Ovary (tissue), 9 donors: ENCODE results near the gene COX18. TPM values are rescaled to one million over a fixed set of nuclear protein-coding genes. Genes with fewer than 3 reads are reported as not detected.
A peak's percentile ranks its signal among the peaks of the same experiment; 100 is the strongest.

ENCODE experiments used
- DNase-seq, 5 donors: peaks; one replicate each; pipeline ENCODE4 v3.0.0-alpha.2; 2019 to 2020
- H3K27ac ChIP-seq, 2 donors: fragments of 200-600 bp; one replicate each; pipeline versions ENCODE4 v1.5.1 to v1.8.0; 2019 to 2022
- H3K27me3 ChIP-seq: fragments of 200-600 bp; one replicate; pipeline ENCODE4 v1.8.0; 2022
- H3K36me3 ChIP-seq: fragments of 200-600 bp; sonication (generic); one replicate; pipeline ENCODE4 v1.5.1; 2019
- H3K4me1 ChIP-seq: one replicate; pipeline ENCODE4 v1.8.1; 2013; ENCODE audit warnings: mild to moderate bottlenecking, moderate library complexity; ENCODE audit not compliant: insufficient read depth
- H3K4me3 ChIP-seq: fragments of 200-600 bp; sonication (generic); one replicate; pipeline ENCODE4 v1.5.1; 2017
- H3K9me3 ChIP-seq, 2 donors: fragments of 200-600 bp in 1 of 2; sonication (generic) in 1 of 2; one replicate each; pipeline versions ENCODE4 v1.5.1 to v1.8.1; 2013 to 2019; ENCODE audit warnings: mild to moderate bottlenecking in 1 of 2, moderate library complexity in 1 of 2
- CTCF ChIP-seq, 3 donors: fragments of 450-650 bp in 2 of 3; fragments of 200-600 bp in 1 of 3; IDR thresholded peaks; one replicate each; pipeline versions ENCODE4 v1.5.1 to v1.8.0; 2016 to 2022; ENCODE audit warnings: antibody characterized with exemption in 3 of 3, mild to moderate bottlenecking in 1 of 3
- EP300 ChIP-seq: sonication (generic); formaldehyde crosslinking; IDR thresholded peaks from one replicate; pipeline ENCODE4 v1.6.1; 2017; ENCODE audit warnings: antibody characterized with exemption
- POLR2A ChIP-seq: fragments of 450-650 bp; IDR thresholded peaks from one replicate; pipeline ENCODE4 v1.6.1; 2017; ENCODE audit warnings: antibody characterized with exemption, mild to moderate bottlenecking, moderate library complexity
- WGBS, 3 donors: extraction: QIAGEN DNeasy Blood & Tissue Kit in 1 of 3; methylation state at CpG; one replicate each; pipeline versions ENCODE4 v1.1.5 to v1.1.7; 2013 to 2017; 5-methylcytosine and 5-hydroxymethylcytosine counted together
- intact Hi-C, 4 donors: fragments of 100-400 bp; cut with DNase I; formaldehyde crosslinking; loops; one replicate each; pipeline versions ENCODE4 v1.11.0 to v1.15.1; 2022 to 2023
- polyA plus RNA-seq, 2 donors: library from polyadenylated mRNA; stranded (reverse); fragments of 200-250 nt in 1 of 2; fragments of 350-450 nt in 1 of 2; fragmentation: Illumina TruSeq in 1 of 2; extraction: RNeasy Lipid Tissue Mini Kit (QIAGEN cat#74804) in 1 of 2; gene quantifications; one replicate each; pipeline ENCODE4 v1.2.3, GENCODE V29; 2013 to 2014
- total RNA-seq, 7 donors: library from RNA; depleted of rRNA in 2 of 7; stranded (reverse); fragments of >200 nt in 2 of 7; fragmentation: NEBNext Ultra II Directional in 3 of 7; extraction: Animal tissue kit (Norgen Biotek cat#: 25700) in 3 of 7; gene quantifications; one replicate each; pipeline versions ENCODE4 v1.1.0 to v1.2.4, GENCODE V29; 2016 to 2023
- donor health status: DM: no; HTN: no; CAD: no; lungs with moderate emphysema.
- donor health status: DM: no; HTN: no; CAD: no.
- donor health status: Bipolar disorder and iron deficiency.
- donor health status: DM: yes; HTN: yes; CAD: no.
- donor health status: DM: no; HTN: no; CAD: no.
- donor health status: DM: yes; HTN: yes; CAD: no.

Gene COX18
- total and polyA plus RNA-seq, 9 donors, result 9.9 to 18.2 (median 12.3) TPM

GRCh38 chr4:73066445-73066844, 3.1 kb downstream of the COX18 start:
- H3K4me1 ChIP-seq, result peaks cover 2% of the 10 kb centered on the region
- no peak overlapping the region for H3K4me3 ChIP-seq
- no peaks in the 10 kb centered on the region for H3K36me3 ChIP-seq
- H3K27me3 ChIP-seq, result no peaks in the 10 kb centered on the region
- intact Hi-C loops, result loop anchor here in 1 of 4 donors (10.0 kb wide), 1 partner anchor 188 kb away; the partner anchor contains the start of gene ANKRD17
- TF ChIP-seq POLR2A (no peak), CTCF (IDR thresholded peaks at IDR 0.05) (no peak), EP300 (no peak)
- 83 to 90% (median 88%) methylated on average over 3 of the region's 3 CpGs for WGBS, 3 donors
- no peak for DNase-seq
- H3K27ac ChIP-seq, result no peak overlapping the region
- H3K9me3 ChIP-seq, result no peaks in the 10 kb centered on the region

GRCh38 chr4:73064536-73064935, 5.0 kb downstream of the COX18 start:
- no peaks in the 10 kb centered on the region for H3K27me3 ChIP-seq
- 25 to 52% (median 31%) methylated on average over 4 of the region's 4 CpGs for WGBS, 3 donors
- peaks cover 2% of the 10 kb centered on the region for H3K4me1 ChIP-seq
- H3K9me3 ChIP-seq, result no peaks in the 10 kb centered on the region
- H3K36me3 ChIP-seq, result no peaks in the 10 kb centered on the region
- no peak overlapping the region for H3K4me3 ChIP-seq
- intact Hi-C loops, result loop anchor here in 1 of 4 donors (10.0 kb wide), 1 partner anchor 190 kb away; the partner anchor contains the start of gene ANKRD17
- no peak overlapping the region for H3K27ac ChIP-seq
- peak in 1 of 5 donors; percentile 35 for DNase-seq
- no peak for TF ChIP-seq EP300
- TF ChIP-seq POLR2A, result no peak

- Histone ChIP-seq H3K4me3 (no peak overlapping the region), H3K27ac (no peak overlapping the region), H3K27me3 (no peaks in the 10 kb centered on the region), H3K4me1 (no peaks in the 10 kb centered on the region), H3K36me3 (no peaks in the 10 kb centered on the region), H3K9me3 (no peaks in the 10 kb centered on the region)
- WGBS, 3 donors, result 92 to 93% (median 92%) methylated on average over 2 of the region's 2 CpGs
- intact Hi-C loops, result no loop called here
- DNase-seq, result no peak
- TF ChIP-seq POLR2A (no peak), EP300 (no peak), CTCF (IDR thresholded peaks at IDR 0.05) (no peak)
Measured at GRCh38 chr4:73055241-73055897, 14.1 kb downstream of the COX18 start.

GRCh38 chr4:73053974-73054480, 15.5 kb downstream of the COX18 start:
- intact Hi-C loops, result no loop called here
- DNase-seq, result no peak
- no peak overlapping the region for H3K27ac ChIP-seq
- no peaks in the 10 kb centered on the region for H3K4me1 ChIP-seq
- H3K36me3 ChIP-seq, result no peaks in the 10 kb centered on the region
- no peak overlapping the region for H3K4me3 ChIP-seq
- TF ChIP-seq POLR2A (no peak), CTCF (IDR thresholded peaks at IDR 0.05) (no peak), EP300 (no peak)
- 67 to 89% (median 79%) methylated on average over 2 of the region's 2 CpGs for WGBS, 3 donors
- no peaks in the 10 kb centered on the region for H3K27me3 ChIP-seq
- no peaks in the 10 kb centered on the region for H3K9me3 ChIP-seq

GRCh38 chr4:73053076-73053475, 16.4 kb downstream of the COX18 start:
- WGBS, 3 donors, result 35 to 46% (median 37%) methylated on average over 5 of the region's 5 CpGs
- H3K27ac ChIP-seq, result no peak overlapping the region
- H3K27me3 ChIP-seq, result no peaks in the 10 kb centered on the region
- DNase-seq, result no peak
- TF ChIP-seq POLR2A, result no peak
- TF ChIP-seq EP300, result no peak
- no peak for TF ChIP-seq CTCF (IDR thresholded peaks at IDR 0.05)
- H3K9me3 ChIP-seq, result no peaks in the 10 kb centered on the region
- no peak overlapping the region for H3K4me3 ChIP-seq
- intact Hi-C loops, result no loop called here
- H3K36me3 ChIP-seq, result no peaks in the 10 kb centered on the region
- H3K4me1 ChIP-seq, result no peaks in the 10 kb centered on the region
